ENCODE results near the gene GNG4. TPM values are rescaled to one million over a fixed set of nuclear protein-coding genes. Genes with fewer than 3 reads are reported as not detected.

Gene GNG4
- total RNA-seq, 1 donor from 2014 or later, result 1.8 TPM

- intact Hi-C loops (cut with micrococcal nuclease), result loop anchor here (5.0 to 10.0 kb wide), 6 partner anchors 39 to 1129 kb away; partner anchors contain the start of genes COA6, ERO1B, IRF2BP2 and NID1
Observed at GRCh38 chr1:235500971-235501540, 148.5 kb downstream of the GNG4 start.

Other genes with a start within 250 kb of the GNG4 start
- 8.5 and 9.6 TPM in 2 replicates for gene B3GALNT2, start 145.3 kb downstream of the GNG4 start, total RNA-seq
- gene LYST, start 217.1 kb upstream of the GNG4 start, total RNA-seq, result 17.3 and 19.7 TPM in 2 replicates

Measured in T-helper 2 cell treated with Interferon-gamma antibody and Interleukin-4, amounts not matched to agents 100 ng/mL and 5 ng/mL, for 36 hours (primary cell).